HepG2 (cell line): ENCODE measurements around the gene ITIH3. TPM values are rescaled to one million over a fixed set of nuclear protein-coding genes. Genes with fewer than 3 reads are reported as not detected.

Source experiments
- GPN1 ChIP-seq: sonication (generic); formaldehyde crosslinking; IDR thresholded peaks from 2 replicates; pipeline ENCODE4 v1.5.1; 2020; ENCODE audit warnings: missing genetic modification reagents, borderline replicate concordance
- MEIS1 ChIP-seq: sonication (generic); formaldehyde crosslinking; IDR thresholded peaks from 2 replicates; pipeline ENCODE4 v1.9.0; 2021; ENCODE audit warnings: mild to moderate bottlenecking, missing genetic modification reagents, moderate library complexity, borderline replicate concordance
- NFIC ChIP-seq: IDR thresholded peaks from 2 replicates; pipeline ENCODE4 v1.6.1; 2012; ENCODE audit warnings: mild to moderate bottlenecking, low read length, inconsistent platforms
- RBFOX2 ChIP-seq: fragments of 200-400 bp; formaldehyde crosslinking; IDR thresholded peaks from 2 replicates; pipeline ENCODE4 v1.6.1; 2017; ENCODE audit warnings: low read depth, mild to moderate bottlenecking, low read length
- SMARCC2 ChIP-seq: fragments of 450-650 bp; IDR thresholded peaks from 2 replicates; pipeline ENCODE4 v1.6.1; 2017; ENCODE audit warnings: antibody characterized with exemption, mild to moderate bottlenecking
- XRCC5 ChIP-seq: fragments of 200-400 bp; formaldehyde crosslinking; optimal IDR thresholded peaks from 2 replicates; pipeline ENCODE3; 2017; ENCODE audit warnings: mild to moderate bottlenecking, low read length
- ZNF10 ChIP-seq: sonication (generic); formaldehyde crosslinking; IDR thresholded peaks from 2 replicates; pipeline ENCODE4 v1.4.0; 2020; ENCODE audit warnings: mild to moderate bottlenecking, low read depth, missing genetic modification reagents, borderline replicate concordance
- ZNF17 ChIP-seq: sonication (generic); formaldehyde crosslinking; IDR thresholded peaks from 2 replicates; pipeline ENCODE4 v1.5.0; 2020; ENCODE audit warnings: mild to moderate bottlenecking, missing genetic modification reagents
- ZNF296 ChIP-seq: sonication (generic); formaldehyde crosslinking; conservative IDR thresholded peaks from 2 replicates; pipeline ENCODE4 v1.5.0; 2020; ENCODE audit warnings: mild to moderate bottlenecking, missing genetic modification reagents
- ZNF326 ChIP-seq: sonication (generic); formaldehyde crosslinking; IDR thresholded peaks from 2 replicates; pipeline ENCODE4 v1.4.0; 2020; ENCODE audit warnings: missing genetic modification reagents, borderline replicate concordance
- ZNF335 ChIP-seq: sonication (generic); formaldehyde crosslinking; IDR thresholded peaks from 2 replicates; pipeline ENCODE4 v1.4.0; 2020; ENCODE audit warnings: missing genetic modification reagents
- ZNF354B ChIP-seq: sonication (generic); formaldehyde crosslinking; IDR thresholded peaks from 2 replicates; pipeline ENCODE4 v1.8.0; 2022; ENCODE audit warnings: mild to moderate bottlenecking, missing genetic modification reagents
- ZNF883 ChIP-seq: sonication (generic); formaldehyde crosslinking; IDR thresholded peaks from 2 replicates; pipeline ENCODE4 v1.5.1; 2020; ENCODE audit warnings: mild to moderate bottlenecking, missing genetic modification reagents; ENCODE audit errors: not compliant biosample characterization
- polyA plus RNA-seq, 8 experiments: library from polyadenylated mRNA; depleted of rRNA in 3 of 8; stranded (reverse) in 7 of 8; unstranded in 1 of 8; fragments of >200 nt; fragmentation: Illumina TruSeq in 4 of 8; extraction: Trizol in 4 of 8; gene quantifications; 2 replicates each; pipeline versions ENCODE4 v1.2.1 to v1.2.3, GENCODE V29; 2011 to 2016; ENCODE audit warnings: low read depth in 4 of 8, missing spikeins in 1 of 8, mixed read lengths in 1 of 8; ENCODE audit not compliant: insufficient read depth in 1 of 8
- total RNA-seq, 5 experiments: library from RNA; depleted of rRNA; stranded (reverse); fragments of >200 nt; fragmentation: Illumina TruSeq; extraction: Trizol; gene quantifications; 2 replicates each; pipeline ENCODE4 v1.2.3, GENCODE V29; 2016; ENCODE audit warnings: low read depth in 1 of 5
- TF ChIP-seq, protein P1 (sequence below): sonication (generic); formaldehyde crosslinking; IDR thresholded peaks from 2 replicates; pipeline ENCODE4 v1.5.0; 2020; ENCODE audit warnings: mild to moderate bottlenecking, missing genetic modification reagents
- TF ChIP-seq, protein P2 (sequence below): sonication (generic); formaldehyde crosslinking; conservative IDR thresholded peaks from 2 replicates; pipeline ENCODE4 v1.8.0; 2022; ENCODE audit warnings: mild to moderate bottlenecking, moderate library complexity, missing genetic modification reagents
- TF ChIP-seq, protein P3 (sequence below): sonication (generic); formaldehyde crosslinking; IDR thresholded peaks from 2 replicates; pipeline ENCODE4 v1.4.0; 2020; ENCODE audit warnings: missing genetic modification reagents, low read depth, mild to moderate bottlenecking, borderline replicate concordance
- TF ChIP-seq, protein P4 (sequence below): sonication (generic); formaldehyde crosslinking; IDR thresholded peaks from 2 replicates; pipeline ENCODE4 v1.5.0; 2020; ENCODE audit warnings: mild to moderate bottlenecking, missing genetic modification reagents, borderline replicate concordance
- TF ChIP-seq, protein P5 (sequence below): sonication (generic); formaldehyde crosslinking; IDR thresholded peaks from 2 replicates; pipeline ENCODE4 v1.5.1; 2020; ENCODE audit warnings: missing genetic modification reagents, mild to moderate bottlenecking, borderline replicate concordance

The ITIH3 gene
- total and polyA plus RNA-seq, 2 of the 13 experiments (the other 11 are each of a cell fraction or from before 2014, with no cell fraction given), result 105 to 632 TPM

DNA sequence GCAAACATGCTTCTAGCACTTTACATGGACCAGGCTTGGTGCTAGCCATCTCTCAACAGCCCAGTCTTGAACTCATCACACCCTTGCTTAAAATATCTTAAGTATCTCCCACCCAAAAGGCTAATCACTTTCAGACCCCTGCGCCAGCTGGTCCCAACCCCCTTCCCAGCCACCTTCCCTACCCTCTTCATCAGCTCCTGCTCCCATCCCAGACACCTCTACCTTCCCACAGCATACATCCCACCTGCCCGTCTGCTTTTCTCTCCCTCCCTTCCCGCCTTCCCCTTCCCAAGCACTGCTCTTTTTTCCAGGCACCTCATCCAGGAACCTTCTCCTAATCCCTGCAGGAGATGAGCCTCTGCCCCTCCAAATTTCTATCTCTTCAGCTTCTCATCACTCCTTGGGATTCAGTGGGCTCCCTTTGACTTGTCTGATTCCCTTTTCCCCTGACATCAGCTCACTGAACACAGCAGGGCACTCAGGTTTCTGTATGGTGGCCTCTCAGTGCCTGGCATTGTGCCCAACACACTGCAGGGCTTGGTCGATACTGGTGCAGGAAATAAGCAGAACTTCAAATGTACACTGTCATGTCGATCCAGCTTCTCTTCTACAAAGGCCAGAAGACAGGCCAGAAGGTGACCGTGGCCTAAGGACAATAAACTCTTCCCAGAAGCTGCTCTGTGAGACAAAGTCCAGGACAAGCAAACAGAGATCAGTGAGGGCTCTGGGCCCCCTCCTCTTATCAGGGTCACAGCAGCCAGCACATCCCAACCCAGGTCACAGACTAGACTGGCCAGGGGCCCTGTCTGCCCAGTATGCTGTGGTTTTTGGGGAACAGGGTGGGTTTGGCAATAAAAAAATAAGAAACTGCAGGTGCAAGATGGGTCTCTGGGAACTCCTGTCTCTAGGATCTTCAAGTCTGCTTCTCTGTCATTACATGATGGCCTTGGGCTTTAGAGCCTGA is 19.4 kb upstream of the ITIH3 start (continued):
- no peak for TF ChIP-seq ZNF883 (CRISPR knock-in tag)
- TF ChIP-seq, protein P1, sequence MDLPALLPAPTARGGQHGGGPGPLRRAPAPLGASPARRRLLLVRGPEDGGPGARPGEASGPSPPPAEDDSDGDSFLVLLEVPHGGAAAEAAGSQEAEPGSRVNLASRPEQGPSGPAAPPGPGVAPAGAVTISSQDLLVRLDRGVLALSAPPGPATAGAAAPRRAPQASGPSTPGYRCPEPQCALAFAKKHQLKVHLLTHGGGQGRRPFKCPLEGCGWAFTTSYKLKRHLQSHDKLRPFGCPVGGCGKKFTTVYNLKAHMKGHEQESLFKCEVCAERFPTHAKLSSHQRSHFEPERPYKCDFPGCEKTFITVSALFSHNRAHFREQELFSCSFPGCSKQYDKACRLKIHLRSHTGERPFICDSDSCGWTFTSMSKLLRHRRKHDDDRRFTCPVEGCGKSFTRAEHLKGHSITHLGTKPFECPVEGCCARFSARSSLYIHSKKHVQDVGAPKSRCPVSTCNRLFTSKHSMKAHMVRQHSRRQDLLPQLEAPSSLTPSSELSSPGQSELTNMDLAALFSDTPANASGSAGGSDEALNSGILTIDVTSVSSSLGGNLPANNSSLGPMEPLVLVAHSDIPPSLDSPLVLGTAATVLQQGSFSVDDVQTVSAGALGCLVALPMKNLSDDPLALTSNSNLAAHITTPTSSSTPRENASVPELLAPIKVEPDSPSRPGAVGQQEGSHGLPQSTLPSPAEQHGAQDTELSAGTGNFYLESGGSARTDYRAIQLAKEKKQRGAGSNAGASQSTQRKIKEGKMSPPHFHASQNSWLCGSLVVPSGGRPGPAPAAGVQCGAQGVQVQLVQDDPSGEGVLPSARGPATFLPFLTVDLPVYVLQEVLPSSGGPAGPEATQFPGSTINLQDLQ (CRISPR knock-in tag), result 0 out of 2 replicates have a peak, but pooled peaks have one; percentile 54
- TF ChIP-seq NFIC, result no peak; the same call in 1 of the 2 replicates
- TF ChIP-seq, protein P2, sequence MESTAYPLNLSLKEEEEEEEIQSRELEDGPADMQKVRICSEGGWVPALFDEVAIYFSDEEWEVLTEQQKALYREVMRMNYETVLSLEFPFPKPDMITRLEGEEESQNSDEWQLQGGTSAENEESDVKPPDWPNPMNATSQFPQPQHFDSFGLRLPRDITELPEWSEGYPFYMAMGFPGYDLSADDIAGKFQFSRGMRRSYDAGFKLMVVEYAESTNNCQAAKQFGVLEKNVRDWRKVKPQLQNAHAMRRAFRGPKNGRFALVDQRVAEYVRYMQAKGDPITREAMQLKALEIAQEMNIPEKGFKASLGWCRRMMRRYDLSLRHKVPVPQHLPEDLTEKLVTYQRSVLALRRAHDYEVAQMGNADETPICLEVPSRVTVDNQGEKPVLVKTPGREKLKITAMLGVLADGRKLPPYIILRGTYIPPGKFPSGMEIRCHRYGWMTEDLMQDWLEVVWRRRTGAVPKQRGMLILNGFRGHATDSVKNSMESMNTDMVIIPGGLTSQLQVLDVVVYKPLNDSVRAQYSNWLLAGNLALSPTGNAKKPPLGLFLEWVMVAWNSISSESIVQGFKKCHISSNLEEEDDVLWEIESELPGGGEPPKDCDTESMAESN (CRISPR knock-in tag), result peak; percentile 74
- 0 out of 2 replicates have a peak, but pooled peaks have one; percentile 24 for TF ChIP-seq MEIS1 (CRISPR knock-in tag)
- TF ChIP-seq RBFOX2, result 0 out of 2 replicates have a peak, but pooled peaks have one; percentile 21
- no peak for TF ChIP-seq ZNF354B (CRISPR knock-in tag)
- TF ChIP-seq ZNF296 (CRISPR knock-in tag), result no peak; the same call in 1 of the 2 replicates
- TF ChIP-seq GPN1 (CRISPR knock-in tag), result no peak
- no peak for TF ChIP-seq SMARCC2
- no peak for TF ChIP-seq ZNF10 (CRISPR knock-in tag)
- TF ChIP-seq, protein P3, sequence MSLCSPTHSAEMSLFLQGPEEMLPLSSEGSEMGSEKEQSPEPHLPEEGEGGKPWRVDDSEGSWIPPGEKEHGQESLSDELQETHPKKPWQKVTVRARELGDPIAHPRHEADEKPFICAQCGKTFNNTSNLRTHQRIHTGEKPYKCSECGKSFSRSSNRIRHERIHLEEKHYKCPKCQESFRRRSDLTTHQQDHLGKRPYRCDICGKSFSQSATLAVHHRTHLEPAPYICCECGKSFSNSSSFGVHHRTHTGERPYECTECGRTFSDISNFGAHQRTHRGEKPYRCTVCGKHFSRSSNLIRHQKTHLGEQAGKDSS, result no peak
- no peak for TF ChIP-seq ZNF335 (CRISPR knock-in tag)
- TF ChIP-seq, protein P4, sequence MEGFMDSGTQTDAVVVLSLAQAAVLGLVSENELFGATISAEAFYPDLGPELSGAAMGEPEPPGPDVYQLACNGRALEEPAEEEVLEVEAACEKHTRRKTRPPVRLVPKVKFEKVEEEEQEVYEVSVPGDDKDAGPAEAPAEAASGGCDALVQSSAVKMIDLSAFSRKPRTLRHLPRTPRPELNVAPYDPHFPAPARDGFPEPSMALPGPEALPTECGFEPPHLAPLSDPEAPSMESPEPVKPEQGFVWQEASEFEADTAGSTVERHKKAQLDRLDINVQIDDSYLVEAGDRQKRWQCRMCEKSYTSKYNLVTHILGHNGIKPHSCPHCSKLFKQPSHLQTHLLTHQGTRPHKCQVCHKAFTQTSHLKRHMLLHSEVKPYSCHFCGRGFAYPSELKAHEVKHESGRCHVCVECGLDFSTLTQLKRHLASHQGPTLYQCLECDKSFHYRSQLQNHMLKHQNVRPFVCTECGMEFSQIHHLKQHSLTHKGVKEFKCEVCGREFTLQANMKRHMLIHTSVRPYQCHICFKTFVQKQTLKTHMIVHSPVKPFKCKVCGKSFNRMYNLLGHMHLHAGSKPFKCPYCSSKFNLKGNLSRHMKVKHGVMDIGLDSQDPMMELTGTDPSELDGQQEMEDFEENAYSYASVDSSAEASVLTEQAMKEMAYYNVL, result peak; percentile 7; the same call in 1 of the 2 replicates
- no peak for TF ChIP-seq XRCC5
- TF ChIP-seq, protein P5, sequence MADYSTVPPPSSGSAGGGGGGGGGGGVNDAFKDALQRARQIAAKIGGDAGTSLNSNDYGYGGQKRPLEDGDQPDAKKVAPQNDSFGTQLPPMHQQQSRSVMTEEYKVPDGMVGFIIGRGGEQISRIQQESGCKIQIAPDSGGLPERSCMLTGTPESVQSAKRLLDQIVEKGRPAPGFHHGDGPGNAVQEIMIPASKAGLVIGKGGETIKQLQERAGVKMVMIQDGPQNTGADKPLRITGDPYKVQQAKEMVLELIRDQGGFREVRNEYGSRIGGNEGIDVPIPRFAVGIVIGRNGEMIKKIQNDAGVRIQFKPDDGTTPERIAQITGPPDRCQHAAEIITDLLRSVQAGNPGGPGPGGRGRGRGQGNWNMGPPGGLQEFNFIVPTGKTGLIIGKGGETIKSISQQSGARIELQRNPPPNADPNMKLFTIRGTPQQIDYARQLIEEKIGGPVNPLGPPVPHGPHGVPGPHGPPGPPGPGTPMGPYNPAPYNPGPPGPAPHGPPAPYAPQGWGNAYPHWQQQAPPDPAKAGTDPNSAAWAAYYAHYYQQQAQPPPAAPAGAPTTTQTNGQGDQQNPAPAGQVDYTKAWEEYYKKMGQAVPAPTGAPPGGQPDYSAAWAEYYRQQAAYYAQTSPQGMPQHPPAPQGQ (CRISPR knock-in tag), result no peak
- no peak for TF ChIP-seq ZNF326
- no peak for TF ChIP-seq ZNF17 (CRISPR knock-in tag)
